SH-SY5Y (cell line): Measurements from ENCODE around the gene PSAP.

Experiments used
- GATA2 ChIP-seq: IDR thresholded peaks from 2 replicates; pipeline ENCODE4 v1.6.1; 2011; ENCODE audit warnings: mild to moderate bottlenecking, low read depth, low read length
- GATA3 ChIP-seq: IDR thresholded peaks from 2 replicates; pipeline ENCODE4 v1.6.1; 2011; ENCODE audit warnings: low read depth, mild to moderate bottlenecking, low read length, moderate library complexity

DNA sequence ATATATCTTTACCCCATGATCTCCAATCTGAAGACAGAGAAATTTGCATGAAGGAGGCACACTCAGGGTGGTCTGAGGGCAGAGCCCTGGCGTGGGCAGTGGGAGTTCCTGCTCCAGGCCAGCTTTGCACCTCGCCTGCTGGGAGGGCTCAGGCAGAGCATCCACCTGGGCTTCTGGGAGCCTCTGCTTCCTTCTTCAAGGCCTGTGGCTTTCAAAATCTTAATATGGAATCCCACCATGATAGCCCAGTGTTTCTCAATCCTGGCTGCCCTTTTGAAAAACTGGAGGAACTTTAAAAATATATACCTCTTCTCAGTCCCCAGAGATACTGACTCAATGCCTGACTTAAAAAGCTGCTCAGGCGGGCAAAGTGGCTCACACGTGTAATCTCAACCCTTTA lies 36.7 kb upstream of the PSAP start:
- TF ChIP-seq GATA2 = no peak
- no peak for TF ChIP-seq GATA3
